ENCODE data around the gene CCDC12.

Gene CCDC12

GRCh38 chr3:46999516-47000197, 23.1 kb upstream of the CCDC12 start:
- Histone ChIP-seq H3K27me3 (ENCODE audit: control insufficient read depth, insufficient read depth, low read length) (no peaks in the 10 kb centered on the region), H3K9me3 (ENCODE audit: control insufficient read depth, insufficient read depth, low read length) (no peaks in the 10 kb centered on the region), H3K9ac (ENCODE audit: low read depth, low read length) (no peak overlapping the region), H3K4me3 (ENCODE audit: low read depth, low read length) (no peak overlapping the region), H3K4me1 (ENCODE audit: control insufficient read depth, insufficient read depth, low read length) (no peaks in the 10 kb centered on the region), H3K36me3 (ENCODE audit: control insufficient read depth, insufficient read depth, low read length) (peaks cover 56% of the 10 kb centered on the region)

- H3K27me3 ChIP-seq (ENCODE audit: control insufficient read depth, insufficient read depth, low read length), result no peaks in the 10 kb centered on the region
- H3K9me3 ChIP-seq (ENCODE audit: control insufficient read depth, insufficient read depth, low read length), result no peaks in the 10 kb centered on the region
- no peaks in the 10 kb centered on the region for H3K4me1 ChIP-seq (ENCODE audit: control insufficient read depth, insufficient read depth, low read length)
- no peak overlapping the region for H3K9ac ChIP-seq (ENCODE audit: low read depth, low read length)
- H3K4me3 ChIP-seq (ENCODE audit: low read depth, low read length), result no peak overlapping the region
- H3K36me3 ChIP-seq (ENCODE audit: control insufficient read depth, insufficient read depth, low read length), result peaks cover 55% of the 10 kb centered on the region
Measured at GRCh38 chr3:46998852-46999515, 22.4 kb upstream of the CCDC12 start.

- Histone ChIP-seq H3K9ac (ENCODE audit: low read depth, low read length) (no peak overlapping the region), H3K4me1 (ENCODE audit: control insufficient read depth, insufficient read depth, low read length) (no peaks in the 10 kb centered on the region), H3K4me3 (ENCODE audit: low read depth, low read length) (no peak overlapping the region), H3K9me3 (ENCODE audit: control insufficient read depth, insufficient read depth, low read length) (no peaks in the 10 kb centered on the region), H3K27me3 (ENCODE audit: control insufficient read depth, insufficient read depth, low read length) (no peaks in the 10 kb centered on the region), H3K36me3 (ENCODE audit: control insufficient read depth, insufficient read depth, low read length) (peaks cover 48% of the 10 kb centered on the region)
Measured at GRCh38 chr3:46998121-46998851, 21.7 kb upstream of the CCDC12 start.

GRCh38 chr3:46997453-46998091, 21.0 kb upstream of the CCDC12 start:
- H3K9ac ChIP-seq (ENCODE audit: low read depth, low read length), result no peak overlapping the region
- no peaks in the 10 kb centered on the region for H3K27me3 ChIP-seq (ENCODE audit: control insufficient read depth, insufficient read depth, low read length)
- no peak overlapping the region for H3K4me3 ChIP-seq (ENCODE audit: low read depth, low read length)
- H3K9me3 ChIP-seq (ENCODE audit: control insufficient read depth, insufficient read depth, low read length), result no peaks in the 10 kb centered on the region
- H3K4me1 ChIP-seq (ENCODE audit: control insufficient read depth, insufficient read depth, low read length), result no peaks in the 10 kb centered on the region
- H3K36me3 ChIP-seq (ENCODE audit: control insufficient read depth, insufficient read depth, low read length), result peaks cover 42% of the 10 kb centered on the region

- Histone ChIP-seq H3K36me3 (ENCODE audit: control insufficient read depth, insufficient read depth, low read length) (peaks cover 37% of the 10 kb centered on the region), H3K9ac (ENCODE audit: low read depth, low read length) (no peak overlapping the region)
Measured at GRCh38 chr3:46996689-46997452, 20.3 kb upstream of the CCDC12 start.

DNA sequence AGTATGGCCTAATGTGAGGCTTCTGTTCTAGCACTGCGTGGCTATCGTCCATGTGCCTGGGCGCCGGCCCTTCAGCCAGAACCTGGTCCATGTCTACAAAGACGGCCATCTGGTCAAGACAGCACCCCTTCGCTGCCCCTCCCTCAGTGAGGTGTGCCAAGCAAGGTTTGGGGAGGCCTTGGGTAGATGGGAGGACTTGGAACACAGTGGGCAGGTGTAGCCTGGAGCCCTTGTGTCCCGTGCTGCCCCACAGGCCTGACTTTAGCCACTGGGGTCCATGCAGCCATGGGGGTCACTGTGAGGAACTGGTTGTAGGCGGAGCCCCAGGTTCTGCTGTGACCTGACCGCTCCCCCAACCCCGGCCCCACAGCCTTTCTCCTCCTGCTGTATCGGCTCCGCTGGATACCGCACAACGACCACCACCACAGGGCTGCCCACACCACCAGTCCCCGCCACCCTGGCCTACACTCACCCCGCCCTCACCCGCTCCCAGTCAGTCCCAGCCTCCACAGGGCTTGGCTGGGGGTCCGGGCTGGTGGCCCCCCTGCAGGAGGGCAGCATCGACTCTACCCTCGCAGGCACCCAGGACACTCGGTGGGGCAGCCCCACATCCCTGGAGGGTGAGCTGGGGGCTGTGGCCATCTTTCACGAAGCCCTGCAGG, 19.5 kb upstream of the CCDC12 start:
- H3K9ac ChIP-seq (ENCODE audit: low read depth, low read length), result no peak overlapping the region
- H3K27me3 ChIP-seq (ENCODE audit: control insufficient read depth, insufficient read depth, low read length), result no peaks in the 10 kb centered on the region
- no peaks in the 10 kb centered on the region for H3K9me3 ChIP-seq (ENCODE audit: control insufficient read depth, insufficient read depth, low read length)
- H3K4me3 ChIP-seq (ENCODE audit: low read depth, low read length), result no peak overlapping the region
- H3K4me1 ChIP-seq (ENCODE audit: control insufficient read depth, insufficient read depth, low read length), result no peaks in the 10 kb centered on the region
- H3K36me3 ChIP-seq (ENCODE audit: control insufficient read depth, insufficient read depth, low read length), result peaks cover 34% of the 10 kb centered on the region

More at GRCh38 chr3:46996689-46997452, 20.3 kb upstream of the CCDC12 start:
- H3K4me3 ChIP-seq (ENCODE audit: low read depth, low read length), result no peak overlapping the region
- H3K27me3 ChIP-seq (ENCODE audit: control insufficient read depth, insufficient read depth, low read length), result no peaks in the 10 kb centered on the region
- no peaks in the 10 kb centered on the region for H3K4me1 ChIP-seq (ENCODE audit: control insufficient read depth, insufficient read depth, low read length)
- no peaks in the 10 kb centered on the region for H3K9me3 ChIP-seq (ENCODE audit: control insufficient read depth, insufficient read depth, low read length)

- no peak overlapping the region for H3K4me3 ChIP-seq (ENCODE audit: low read depth, low read length)
- no peaks in the 10 kb centered on the region for H3K4me1 ChIP-seq (ENCODE audit: control insufficient read depth, insufficient read depth, low read length)
- no peaks in the 10 kb centered on the region for H3K9me3 ChIP-seq (ENCODE audit: control insufficient read depth, insufficient read depth, low read length)
- no peaks in the 10 kb centered on the region for H3K27me3 ChIP-seq (ENCODE audit: control insufficient read depth, insufficient read depth, low read length)
- no peak overlapping the region for H3K9ac ChIP-seq (ENCODE audit: low read depth, low read length)
- peaks cover 24% of the 10 kb centered on the region for H3K36me3 ChIP-seq (ENCODE audit: control insufficient read depth, insufficient read depth, low read length)
Measured at GRCh38 chr3:46994801-46995731, 18.5 kb upstream of the CCDC12 start.

GRCh38 chr3:46993986-46994385, 17.4 kb upstream of the CCDC12 start:
- no peaks in the 10 kb centered on the region for H3K9me3 ChIP-seq (ENCODE audit: control insufficient read depth, insufficient read depth, low read length)
- H3K36me3 ChIP-seq (ENCODE audit: control insufficient read depth, insufficient read depth, low read length), result peaks cover 17% of the 10 kb centered on the region
- H3K4me1 ChIP-seq (ENCODE audit: control insufficient read depth, insufficient read depth, low read length), result no peaks in the 10 kb centered on the region
- no peak overlapping the region for H3K4me3 ChIP-seq (ENCODE audit: low read depth, low read length)
- H3K9ac ChIP-seq (ENCODE audit: low read depth, low read length), result no peak overlapping the region
- H3K27me3 ChIP-seq (ENCODE audit: control insufficient read depth, insufficient read depth, low read length), result no peaks in the 10 kb centered on the region

- H3K9ac ChIP-seq (ENCODE audit: low read depth, low read length), result no peak overlapping the region
- no peaks in the 10 kb centered on the region for H3K27me3 ChIP-seq (ENCODE audit: control insufficient read depth, insufficient read depth, low read length)
- H3K36me3 ChIP-seq (ENCODE audit: control insufficient read depth, insufficient read depth, low read length), result peaks cover 19% of the 10 kb centered on the region
- H3K4me1 ChIP-seq (ENCODE audit: control insufficient read depth, insufficient read depth, low read length), result peaks cover 3% of the 10 kb centered on the region
- no peaks in the 10 kb centered on the region for H3K9me3 ChIP-seq (ENCODE audit: control insufficient read depth, insufficient read depth, low read length)
- H3K4me3 ChIP-seq (ENCODE audit: low read depth, low read length), result no peak overlapping the region
Measured at GRCh38 chr3:46993292-46993691, 16.7 kb upstream of the CCDC12 start.

DNA sequence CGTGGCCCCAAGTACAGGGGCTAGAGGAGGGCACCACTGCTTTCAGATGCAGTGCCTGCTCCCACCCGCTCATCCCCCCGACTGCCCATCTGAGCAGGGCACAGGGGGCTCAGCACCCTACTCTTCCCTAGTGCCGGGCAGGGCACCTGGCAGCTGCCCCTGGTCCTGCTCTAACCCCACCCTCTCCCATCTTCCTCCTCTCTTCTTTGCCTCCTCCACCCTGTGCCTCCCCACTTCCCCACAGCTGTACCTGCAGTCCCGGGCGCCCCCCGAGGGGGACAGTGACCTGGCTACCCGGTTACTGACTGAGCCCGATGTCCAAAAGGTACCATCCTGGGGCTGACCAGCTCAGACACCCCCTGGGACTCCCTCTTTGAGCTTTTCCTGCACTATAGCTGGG, 15.7 kb upstream of the CCDC12 start:
- Histone ChIP-seq H3K27me3 (ENCODE audit: control insufficient read depth, insufficient read depth, low read length) (no peaks in the 10 kb centered on the region), H3K36me3 (ENCODE audit: control insufficient read depth, insufficient read depth, low read length) (peaks cover 19% of the 10 kb centered on the region), H3K4me1 (ENCODE audit: control insufficient read depth, insufficient read depth, low read length) (peaks cover 8% of the 10 kb centered on the region)

More for the DNA sequence above, 15.7 kb upstream of the CCDC12 start:
- H3K9me3 ChIP-seq (ENCODE audit: control insufficient read depth, insufficient read depth, low read length), result no peaks in the 10 kb centered on the region
- no peak overlapping the region for H3K4me3 ChIP-seq (ENCODE audit: low read depth, low read length)
- H3K9ac ChIP-seq (ENCODE audit: low read depth, low read length), result no peak overlapping the region
